HG02870 (cell line): ENCODE data around the gene VRK3.

Source experiments
- ATAC-seq: cut with Tn5 transposase; IDR thresholded peaks from one replicate; pipeline ENCODE4 v1.9.1; 2021; ENCODE audit warnings: mild to moderate bottlenecking, moderate library complexity; ENCODE audit not compliant: unreplicated experiment

VRK3 gene

GRCh38 chr19:49932731-49933131 is 92.4 kb downstream of the VRK3 start:
- ATAC-seq: no peak

- no peak for ATAC-seq
These were observed 93.1 kb downstream of the VRK3 start for GRCh38 chr19:49932041-49932451.

- no peak for ATAC-seq
These were observed 93.7 kb downstream of the VRK3 start for GRCh38 chr19:49931293-49932040.

DNA sequence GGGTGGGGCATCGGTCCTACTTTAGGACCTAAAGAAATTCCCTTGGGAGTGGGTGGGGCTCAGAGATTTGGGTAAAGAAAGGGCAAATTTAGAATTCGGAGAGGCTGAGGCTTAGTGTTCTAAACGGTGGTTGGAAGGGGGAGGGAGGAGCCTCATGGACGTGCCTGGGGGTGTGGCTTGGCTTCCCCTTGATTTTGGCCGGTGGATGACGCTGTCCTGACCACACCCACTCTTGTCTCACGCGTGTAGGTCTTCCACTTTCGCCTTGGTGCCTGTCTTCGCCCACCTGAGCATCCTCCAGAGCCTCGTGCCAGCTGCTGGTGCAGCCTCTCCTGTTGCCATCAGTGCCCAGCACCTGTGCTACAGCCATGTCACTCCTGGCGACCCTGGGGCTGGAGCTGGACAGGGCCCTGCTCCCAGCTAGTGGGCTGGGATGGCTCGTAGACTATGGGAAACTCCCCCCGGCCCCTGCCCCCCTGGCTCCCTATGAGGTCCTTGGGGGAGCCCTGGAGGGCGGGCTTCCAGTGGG is 94.6 kb downstream of the VRK3 start:
- no peak for ATAC-seq

GRCh38 chr19:49929611-49930482 is 95.3 kb downstream of the VRK3 start:
- ATAC-seq: peak; percentile 40

DNA sequence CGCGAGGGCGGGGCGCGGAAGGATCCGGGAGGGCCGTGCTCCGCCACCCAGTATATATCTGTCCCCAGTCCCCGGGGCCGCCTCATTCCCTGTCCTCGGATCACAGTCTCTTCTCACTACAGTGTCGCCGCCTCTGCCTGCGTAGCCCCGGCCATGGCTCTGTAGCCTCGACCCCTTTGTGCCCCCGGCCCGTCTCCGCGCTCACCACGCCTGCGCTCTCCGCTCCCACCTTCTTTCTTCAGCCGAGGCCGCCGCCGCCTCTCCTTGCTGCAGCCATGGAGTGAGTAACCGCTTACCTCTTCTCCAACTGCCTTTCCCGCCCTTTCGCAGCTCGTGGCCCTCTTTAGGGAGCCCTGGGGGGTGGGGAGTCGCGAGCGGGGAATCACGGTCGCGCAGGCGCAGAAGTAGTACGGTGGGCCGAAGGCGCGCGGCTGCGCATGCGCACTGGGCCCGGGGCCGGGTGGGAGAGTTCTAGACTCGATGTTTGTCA is 96.0 kb downstream of the VRK3 start, which contains the start of the genes ATF5 and NUP62:
Gene ATF5 (plus strand): TSS at position 85 of the 490 bp plus-strand sequence. CDS start 1,646 bp downstream, outside the sequence.
Gene NUP62 (minus strand): TSS at position 384 of the 490 bp plus-strand sequence. CDS start 19,697 bp downstream, outside the sequence.
- peak; percentile 32 for ATAC-seq

GRCh38 chr19:49927526-49928264 is 97.5 kb downstream of the VRK3 start:
- ATAC-seq: no peak

GRCh38 chr19:49926515-49926914 is 98.7 kb downstream of the VRK3 start:
- ATAC-seq: no peak
